HepG2 (cell line): ENCODE data around the gene SBK3. TPM values are rescaled to one million over a fixed set of nuclear protein-coding genes. Genes with fewer than 3 reads are reported as not detected.

Experiments used
- CHCHD3 ChIP-seq: sonication (generic); formaldehyde crosslinking; IDR thresholded peaks from 2 replicates; pipeline ENCODE4 v1.8.0; 2022; ENCODE audit warnings: mild to moderate bottlenecking, missing genetic modification reagents, moderate library complexity
- HDAC1 ChIP-seq: sonication (generic); formaldehyde crosslinking; IDR thresholded peaks from 2 replicates; pipeline ENCODE4 v1.5.1; 2020; ENCODE audit warnings: mild to moderate bottlenecking, missing genetic modification reagents
- MIER2 ChIP-seq: IDR thresholded peaks from 2 replicates; pipeline ENCODE4 v1.6.1; 2016; ENCODE audit warnings: missing biosample characterization, missing genetic modification reagents
- NFKB2 ChIP-seq: sonication (generic); formaldehyde crosslinking; IDR thresholded peaks from 2 replicates; pipeline ENCODE4 v1.4.0; 2020; ENCODE audit warnings: missing genetic modification reagents, borderline replicate concordance
- NFYB ChIP-seq: sonication (generic); formaldehyde crosslinking; IDR thresholded peaks from 2 replicates; pipeline ENCODE4 v1.4.0; 2020; ENCODE audit warnings: missing genetic modification reagents
- SP1 ChIP-seq, 2 experiments: fragments of 450-650 bp in 1 of 2; sonication (generic) in 1 of 2; formaldehyde crosslinking in 1 of 2; IDR thresholded peaks; 2 replicates each; pipeline versions ENCODE4 v1.4.0 to v1.6.1; 2016 to 2020; ENCODE audit warnings: missing genetic modification reagents in 1 of 2
- polyA plus RNA-seq, 8 experiments: library from polyadenylated mRNA; depleted of rRNA in 3 of 8; stranded (reverse) in 7 of 8; unstranded in 1 of 8; fragments of >200 nt; fragmentation: Illumina TruSeq in 4 of 8; extraction: Trizol in 4 of 8; gene quantifications; 2 replicates each; pipeline versions ENCODE4 v1.2.1 to v1.2.3, GENCODE V29; 2011 to 2016; ENCODE audit warnings: low read depth in 4 of 8, missing spikeins in 1 of 8, mixed read lengths in 1 of 8; ENCODE audit not compliant: insufficient read depth in 1 of 8
- total RNA-seq, 5 experiments: library from RNA; depleted of rRNA; stranded (reverse); fragments of >200 nt; fragmentation: Illumina TruSeq; extraction: Trizol; gene quantifications; 2 replicates each; pipeline ENCODE4 v1.2.3, GENCODE V29; 2016; ENCODE audit warnings: low read depth in 1 of 5
- TF ChIP-seq, protein P1 (sequence below): sonication (generic); formaldehyde crosslinking; IDR thresholded peaks from 2 replicates; pipeline ENCODE4 v1.4.0; 2020; ENCODE audit warnings: missing genetic modification reagents, borderline replicate concordance
- TF ChIP-seq, protein P2 (sequence below): IDR thresholded peaks from 2 replicates; pipeline ENCODE4 v1.6.1; 2018; ENCODE audit warnings: missing genetic modification reagents
- TF ChIP-seq, protein P3 (sequence below): sonication (generic); formaldehyde crosslinking; IDR thresholded peaks from 2 replicates; pipeline ENCODE4 v1.4.0; 2020; ENCODE audit warnings: mild to moderate bottlenecking, missing genetic modification reagents
- TF ChIP-seq, protein P4 (sequence below): sonication (generic); formaldehyde crosslinking; IDR thresholded peaks from one replicate; pipeline ENCODE4 v1.5.1; 2020; ENCODE audit warnings: mild to moderate bottlenecking, missing genetic modification reagents; ENCODE audit errors: not compliant biosample characterization

Gene SBK3
- total and polyA plus RNA-seq, 2 of the 13 experiments (the other 11 are each of a cell fraction or from before 2014, with no cell fraction given): 0.66 to 0.77 TPM

DNA sequence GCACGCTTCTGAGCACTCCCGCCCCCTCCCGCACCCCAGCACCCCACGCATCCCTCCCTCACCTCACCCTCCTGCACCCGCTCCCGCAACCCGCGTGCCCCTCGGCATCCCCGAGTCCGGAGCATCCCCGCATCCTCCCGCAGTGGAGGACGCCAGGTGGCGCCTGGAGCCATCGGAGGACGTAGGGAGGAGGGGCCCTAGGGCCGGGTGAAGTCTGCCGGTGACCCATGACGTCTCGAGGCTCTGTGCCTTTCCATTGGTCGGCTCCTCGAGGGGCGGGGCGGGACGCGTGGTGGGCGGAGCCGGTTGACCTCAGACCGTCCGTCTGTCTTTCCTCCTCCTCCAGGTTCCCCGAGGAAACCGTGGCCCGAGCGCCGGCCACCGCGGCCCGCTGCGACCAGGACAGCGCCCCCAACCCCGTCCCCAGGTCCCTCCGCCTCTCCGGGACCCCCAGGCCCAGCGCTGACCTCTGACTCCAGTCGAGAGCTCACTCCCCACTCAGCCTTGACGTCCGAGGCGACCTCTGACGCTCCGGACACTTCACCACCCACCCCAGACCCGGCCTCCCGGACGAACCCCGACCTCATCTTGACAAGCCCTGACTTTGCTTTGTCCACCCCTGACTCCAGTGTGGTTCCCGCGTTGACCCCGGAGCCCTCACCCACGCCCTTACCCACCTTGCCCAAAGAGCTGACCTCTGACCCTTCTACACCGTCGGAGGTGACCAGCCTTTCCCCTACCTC lies 28.3 kb downstream of the SBK3 start (continued):
- peak; percentile 76; the same call in 1 of the 2 replicates for TF ChIP-seq NFKB2 (CRISPR knock-in tag)
- TF ChIP-seq, protein P1, sequence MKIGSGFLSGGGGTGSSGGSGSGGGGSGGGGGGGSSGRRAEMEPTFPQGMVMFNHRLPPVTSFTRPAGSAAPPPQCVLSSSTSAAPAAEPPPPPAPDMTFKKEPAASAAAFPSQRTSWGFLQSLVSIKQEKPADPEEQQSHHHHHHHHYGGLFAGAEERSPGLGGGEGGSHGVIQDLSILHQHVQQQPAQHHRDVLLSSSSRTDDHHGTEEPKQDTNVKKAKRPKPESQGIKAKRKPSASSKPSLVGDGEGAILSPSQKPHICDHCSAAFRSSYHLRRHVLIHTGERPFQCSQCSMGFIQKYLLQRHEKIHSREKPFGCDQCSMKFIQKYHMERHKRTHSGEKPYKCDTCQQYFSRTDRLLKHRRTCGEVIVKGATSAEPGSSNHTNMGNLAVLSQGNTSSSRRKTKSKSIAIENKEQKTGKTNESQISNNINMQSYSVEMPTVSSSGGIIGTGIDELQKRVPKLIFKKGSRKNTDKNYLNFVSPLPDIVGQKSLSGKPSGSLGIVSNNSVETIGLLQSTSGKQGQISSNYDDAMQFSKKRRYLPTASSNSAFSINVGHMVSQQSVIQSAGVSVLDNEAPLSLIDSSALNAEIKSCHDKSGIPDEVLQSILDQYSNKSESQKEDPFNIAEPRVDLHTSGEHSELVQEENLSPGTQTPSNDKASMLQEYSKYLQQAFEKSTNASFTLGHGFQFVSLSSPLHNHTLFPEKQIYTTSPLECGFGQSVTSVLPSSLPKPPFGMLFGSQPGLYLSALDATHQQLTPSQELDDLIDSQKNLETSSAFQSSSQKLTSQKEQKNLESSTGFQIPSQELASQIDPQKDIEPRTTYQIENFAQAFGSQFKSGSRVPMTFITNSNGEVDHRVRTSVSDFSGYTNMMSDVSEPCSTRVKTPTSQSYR (CRISPR knock-in tag): peak; percentile 69; the same call in 1 of the 2 replicates
- peak; percentile 50; the same call in 1 of the 2 replicates for TF ChIP-seq HDAC1 (CRISPR knock-in tag)
- no peak for TF ChIP-seq SP1 (IDR thresholded peaks at IDR 0.05)
- TF ChIP-seq SP1 (CRISPR knock-in tag; IDR thresholded peaks at IDR 0.05): peak; percentile 94
- TF ChIP-seq NFYB (CRISPR knock-in tag): peak; percentile 93
- TF ChIP-seq, protein P2, sequence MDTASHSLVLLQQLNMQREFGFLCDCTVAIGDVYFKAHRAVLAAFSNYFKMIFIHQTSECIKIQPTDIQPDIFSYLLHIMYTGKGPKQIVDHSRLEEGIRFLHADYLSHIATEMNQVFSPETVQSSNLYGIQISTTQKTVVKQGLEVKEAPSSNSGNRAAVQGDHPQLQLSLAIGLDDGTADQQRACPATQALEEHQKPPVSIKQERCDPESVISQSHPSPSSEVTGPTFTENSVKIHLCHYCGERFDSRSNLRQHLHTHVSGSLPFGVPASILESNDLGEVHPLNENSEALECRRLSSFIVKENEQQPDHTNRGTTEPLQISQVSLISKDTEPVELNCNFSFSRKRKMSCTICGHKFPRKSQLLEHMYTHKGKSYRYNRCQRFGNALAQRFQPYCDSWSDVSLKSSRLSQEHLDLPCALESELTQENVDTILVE (CRISPR knock-in tag): peak; percentile 67; the same call in 1 of the 2 replicates
- TF ChIP-seq, protein P3, sequence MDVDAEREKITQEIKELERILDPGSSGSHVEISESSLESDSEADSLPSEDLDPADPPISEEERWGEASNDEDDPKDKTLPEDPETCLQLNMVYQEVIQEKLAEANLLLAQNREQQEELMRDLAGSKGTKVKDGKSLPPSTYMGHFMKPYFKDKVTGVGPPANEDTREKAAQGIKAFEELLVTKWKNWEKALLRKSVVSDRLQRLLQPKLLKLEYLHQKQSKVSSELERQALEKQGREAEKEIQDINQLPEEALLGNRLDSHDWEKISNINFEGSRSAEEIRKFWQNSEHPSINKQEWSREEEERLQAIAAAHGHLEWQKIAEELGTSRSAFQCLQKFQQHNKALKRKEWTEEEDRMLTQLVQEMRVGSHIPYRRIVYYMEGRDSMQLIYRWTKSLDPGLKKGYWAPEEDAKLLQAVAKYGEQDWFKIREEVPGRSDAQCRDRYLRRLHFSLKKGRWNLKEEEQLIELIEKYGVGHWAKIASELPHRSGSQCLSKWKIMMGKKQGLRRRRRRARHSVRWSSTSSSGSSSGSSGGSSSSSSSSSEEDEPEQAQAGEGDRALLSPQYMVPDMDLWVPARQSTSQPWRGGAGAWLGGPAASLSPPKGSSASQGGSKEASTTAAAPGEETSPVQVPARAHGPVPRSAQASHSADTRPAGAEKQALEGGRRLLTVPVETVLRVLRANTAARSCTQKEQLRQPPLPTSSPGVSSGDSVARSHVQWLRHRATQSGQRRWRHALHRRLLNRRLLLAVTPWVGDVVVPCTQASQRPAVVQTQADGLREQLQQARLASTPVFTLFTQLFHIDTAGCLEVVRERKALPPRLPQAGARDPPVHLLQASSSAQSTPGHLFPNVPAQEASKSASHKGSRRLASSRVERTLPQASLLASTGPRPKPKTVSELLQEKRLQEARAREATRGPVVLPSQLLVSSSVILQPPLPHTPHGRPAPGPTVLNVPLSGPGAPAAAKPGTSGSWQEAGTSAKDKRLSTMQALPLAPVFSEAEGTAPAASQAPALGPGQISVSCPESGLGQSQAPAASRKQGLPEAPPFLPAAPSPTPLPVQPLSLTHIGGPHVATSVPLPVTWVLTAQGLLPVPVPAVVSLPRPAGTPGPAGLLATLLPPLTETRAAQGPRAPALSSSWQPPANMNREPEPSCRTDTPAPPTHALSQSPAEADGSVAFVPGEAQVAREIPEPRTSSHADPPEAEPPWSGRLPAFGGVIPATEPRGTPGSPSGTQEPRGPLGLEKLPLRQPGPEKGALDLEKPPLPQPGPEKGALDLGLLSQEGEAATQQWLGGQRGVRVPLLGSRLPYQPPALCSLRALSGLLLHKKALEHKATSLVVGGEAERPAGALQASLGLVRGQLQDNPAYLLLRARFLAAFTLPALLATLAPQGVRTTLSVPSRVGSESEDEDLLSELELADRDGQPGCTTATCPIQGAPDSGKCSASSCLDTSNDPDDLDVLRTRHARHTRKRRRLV (CRISPR knock-in tag): 0 out of 2 replicates have a peak, but pooled peaks have one; percentile 34
- TF ChIP-seq CHCHD3: no peak
- peak; percentile 27; the same call in 1 of the 2 replicates for TF ChIP-seq MIER2 (CRISPR knock-in tag)
- TF ChIP-seq, protein P4, sequence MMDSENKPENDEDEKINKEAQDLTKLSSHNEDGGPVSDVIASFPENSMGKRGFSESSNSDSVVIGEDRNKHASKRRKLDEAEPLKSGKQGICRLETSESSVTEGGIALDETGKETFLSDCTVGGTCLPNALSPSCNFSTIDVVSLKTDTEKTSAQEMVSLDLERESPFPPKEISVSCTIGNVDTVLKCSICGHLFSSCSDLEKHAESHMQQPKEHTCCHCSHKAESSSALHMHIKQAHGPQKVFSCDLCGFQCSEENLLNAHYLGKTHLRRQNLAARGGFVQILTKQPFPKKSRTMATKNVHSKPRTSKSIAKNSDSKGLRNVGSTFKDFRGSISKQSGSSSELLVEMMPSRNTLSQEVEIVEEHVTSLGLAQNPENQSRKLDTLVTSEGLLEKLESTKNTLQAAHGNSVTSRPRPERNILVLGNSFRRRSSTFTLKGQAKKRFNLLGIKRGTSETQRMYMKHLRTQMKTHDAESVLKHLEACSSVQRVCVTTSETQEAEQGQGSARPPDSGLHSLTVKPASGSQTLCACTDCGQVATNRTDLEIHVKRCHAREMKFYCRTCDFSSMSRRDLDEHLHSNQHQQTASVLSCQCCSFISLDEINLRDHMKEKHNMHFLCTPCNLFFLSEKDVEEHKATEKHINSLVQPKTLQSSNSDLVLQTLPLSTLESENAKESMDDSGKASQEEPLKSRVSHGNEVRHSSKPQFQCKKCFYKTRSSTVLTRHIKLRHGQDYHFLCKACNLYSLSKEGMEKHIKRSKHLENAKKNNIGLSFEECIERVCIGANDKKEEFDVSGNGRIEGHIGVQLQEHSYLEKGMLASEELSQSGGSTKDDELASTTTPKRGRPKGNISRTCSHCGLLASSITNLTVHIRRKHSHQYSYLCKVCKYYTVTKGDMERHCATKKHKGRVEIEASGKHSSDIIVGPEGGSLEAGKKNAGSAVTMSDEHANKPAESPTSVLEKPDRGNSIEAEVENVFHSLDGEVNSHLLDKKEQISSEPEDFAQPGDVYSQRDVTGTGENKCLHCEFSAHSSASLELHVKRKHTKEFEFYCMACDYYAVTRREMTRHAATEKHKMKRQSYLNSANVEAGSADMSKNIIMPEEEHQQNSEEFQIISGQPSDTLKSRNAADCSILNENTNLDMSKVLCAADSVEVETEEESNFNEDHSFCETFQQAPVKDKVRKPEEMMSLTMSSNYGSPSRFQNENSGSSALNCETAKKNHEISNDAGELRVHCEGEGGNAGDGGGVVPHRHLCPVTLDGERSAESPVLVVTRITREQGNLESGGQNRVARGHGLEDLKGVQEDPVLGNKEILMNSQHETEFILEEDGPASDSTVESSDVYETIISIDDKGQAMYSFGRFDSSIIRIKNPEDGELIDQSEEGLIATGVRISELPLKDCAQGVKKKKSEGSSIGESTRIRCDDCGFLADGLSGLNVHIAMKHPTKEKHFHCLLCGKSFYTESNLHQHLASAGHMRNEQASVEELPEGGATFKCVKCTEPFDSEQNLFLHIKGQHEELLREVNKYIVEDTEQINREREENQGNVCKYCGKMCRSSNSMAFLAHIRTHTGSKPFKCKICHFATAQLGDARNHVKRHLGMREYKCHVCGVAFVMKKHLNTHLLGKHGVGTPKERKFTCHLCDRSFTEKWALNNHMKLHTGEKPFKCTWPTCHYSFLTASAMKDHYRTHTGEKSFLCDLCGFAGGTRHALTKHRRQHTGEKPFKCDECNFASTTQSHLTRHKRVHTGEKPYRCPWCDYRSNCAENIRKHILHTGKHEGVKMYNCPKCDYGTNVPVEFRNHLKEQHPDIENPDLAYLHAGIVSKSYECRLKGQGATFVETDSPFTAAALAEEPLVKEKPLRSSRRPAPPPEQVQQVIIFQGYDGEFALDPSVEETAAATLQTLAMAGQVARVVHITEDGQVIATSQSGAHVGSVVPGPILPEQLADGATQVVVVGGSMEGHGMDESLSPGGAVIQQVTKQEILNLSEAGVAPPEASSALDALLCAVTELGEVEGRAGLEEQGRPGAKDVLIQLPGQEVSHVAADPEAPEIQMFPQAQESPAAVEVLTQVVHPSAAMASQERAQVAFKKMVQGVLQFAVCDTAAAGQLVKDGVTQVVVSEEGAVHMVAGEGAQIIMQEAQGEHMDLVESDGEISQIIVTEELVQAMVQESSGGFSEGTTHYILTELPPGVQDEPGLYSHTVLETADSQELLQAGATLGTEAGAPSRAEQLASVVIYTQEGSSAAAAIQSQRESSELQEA (CRISPR knock-in tag): no peak
